Mesodermal cell (in vitro differentiated cells): ENCODE results near the gene USP37.

ENCODE experiments used
- H3K27ac ChIP-seq: 2 replicates; pipeline ENCODE4 v1.7.0; 2013; ENCODE audit warnings: mild to moderate bottlenecking, low read depth, low read length, moderate library complexity; ENCODE audit not compliant: severe bottlenecking
- H3K36me3 ChIP-seq: 2 replicates; pipeline ENCODE4 v1.7.1; 2013; ENCODE audit warnings: mild to moderate bottlenecking, low read length, moderate library complexity; ENCODE audit not compliant: control insufficient read depth, insufficient read depth
- H3K4me1 ChIP-seq: one replicate; pipeline ENCODE4 v1.7.1; 2013; ENCODE audit warnings: mild to moderate bottlenecking, low read length; ENCODE audit not compliant: insufficient read depth, control insufficient read depth, poor library complexity, severe bottlenecking
- H3K4me3 ChIP-seq: 2 replicates; pipeline ENCODE4 v1.7.0; 2013; ENCODE audit warnings: low read length, control low read depth, mild to moderate bottlenecking; ENCODE audit not compliant: insufficient read depth, poor library complexity, severe bottlenecking; ENCODE audit errors: extremely low read depth
- H3K9me3 ChIP-seq: 2 replicates; pipeline ENCODE4 v1.7.1; 2013; ENCODE audit warnings: mild to moderate bottlenecking, low read length, moderate library complexity; ENCODE audit not compliant: control insufficient read depth
- WGBS, 2 experiments: methylation state at CpG; one replicate each; pipeline ENCODE4 v1.1.5; 2013; ENCODE audit warnings: missing lambda C conversion rate in 2 of 2; ENCODE audit not compliant: insufficient coverage in 2 of 2; 5-methylcytosine and 5-hydroxymethylcytosine counted together

The USP37 gene

DNA sequence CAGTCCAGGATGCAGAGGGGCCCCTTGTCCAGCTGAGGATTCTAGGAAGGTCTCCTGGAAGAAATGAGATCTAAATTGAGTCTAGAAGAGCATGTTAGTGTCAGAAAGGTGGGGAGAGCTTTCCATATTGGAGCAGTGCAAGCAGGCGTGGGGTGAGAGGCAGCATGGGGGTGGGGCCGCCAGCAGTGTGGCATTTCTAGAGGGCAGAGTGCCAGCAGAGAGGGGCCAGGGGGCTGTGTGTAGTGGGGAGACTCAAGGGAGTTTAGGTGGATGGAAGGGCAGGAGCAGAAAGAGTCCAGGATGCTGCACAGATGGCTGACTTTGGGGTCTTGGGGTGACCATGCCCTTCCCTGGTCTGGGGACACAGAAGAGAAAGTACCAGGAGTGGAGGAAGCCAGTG lies 147.1 kb downstream of the USP37 start:
- H3K4me1 ChIP-seq, result no peaks in the 10 kb centered on the region

DNA sequence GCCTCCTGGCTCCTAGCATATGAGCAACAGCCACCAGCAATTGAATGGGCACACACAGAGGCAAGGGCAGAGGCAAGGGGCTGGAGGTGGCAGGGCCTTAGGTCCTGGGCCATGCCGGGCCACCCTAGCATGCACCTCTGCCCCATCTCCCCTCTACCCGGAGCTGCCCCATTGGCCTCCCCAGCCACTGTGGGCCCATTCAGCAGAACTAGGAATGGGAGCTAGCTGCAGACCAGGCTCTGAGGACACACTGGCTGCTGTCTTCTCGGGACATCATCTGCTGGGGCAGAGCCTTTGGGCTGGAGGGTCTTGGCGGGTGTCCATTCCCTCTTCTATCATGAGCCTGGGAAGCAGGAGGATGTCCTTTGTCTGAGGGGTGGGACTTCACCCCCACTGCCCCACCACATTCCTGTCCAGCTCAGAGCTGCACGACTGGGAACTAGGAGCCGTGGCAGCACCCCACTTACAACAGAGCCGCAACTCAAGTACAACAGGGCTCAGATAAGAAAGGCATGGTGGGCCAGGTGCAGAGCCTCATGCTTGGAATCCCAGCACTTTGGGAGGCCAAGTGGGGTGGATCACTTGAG lies 148.4 kb downstream of the USP37 start:
- Histone ChIP-seq H3K9me3 (no peaks in the 10 kb centered on the region), H3K4me1 (no peaks in the 10 kb centered on the region), H3K4me3 (no peak overlapping the region), H3K36me3 (no peaks in the 10 kb centered on the region), H3K27ac (no peak overlapping the region)
- 81 to 91% methylated on average over 3 to 6 of the region's 7 CpGs for WGBS, 2 experiments

More for the DNA sequence above, 147.1 kb downstream of the USP37 start:
- Histone ChIP-seq H3K9me3 (no peaks in the 10 kb centered on the region), H3K27ac (no peak overlapping the region), H3K4me3 (no peak overlapping the region), H3K36me3 (no peaks in the 10 kb centered on the region)
- 90 to 94% methylated on average over 2 of the region's 2 CpGs for WGBS, 2 experiments

DNA sequence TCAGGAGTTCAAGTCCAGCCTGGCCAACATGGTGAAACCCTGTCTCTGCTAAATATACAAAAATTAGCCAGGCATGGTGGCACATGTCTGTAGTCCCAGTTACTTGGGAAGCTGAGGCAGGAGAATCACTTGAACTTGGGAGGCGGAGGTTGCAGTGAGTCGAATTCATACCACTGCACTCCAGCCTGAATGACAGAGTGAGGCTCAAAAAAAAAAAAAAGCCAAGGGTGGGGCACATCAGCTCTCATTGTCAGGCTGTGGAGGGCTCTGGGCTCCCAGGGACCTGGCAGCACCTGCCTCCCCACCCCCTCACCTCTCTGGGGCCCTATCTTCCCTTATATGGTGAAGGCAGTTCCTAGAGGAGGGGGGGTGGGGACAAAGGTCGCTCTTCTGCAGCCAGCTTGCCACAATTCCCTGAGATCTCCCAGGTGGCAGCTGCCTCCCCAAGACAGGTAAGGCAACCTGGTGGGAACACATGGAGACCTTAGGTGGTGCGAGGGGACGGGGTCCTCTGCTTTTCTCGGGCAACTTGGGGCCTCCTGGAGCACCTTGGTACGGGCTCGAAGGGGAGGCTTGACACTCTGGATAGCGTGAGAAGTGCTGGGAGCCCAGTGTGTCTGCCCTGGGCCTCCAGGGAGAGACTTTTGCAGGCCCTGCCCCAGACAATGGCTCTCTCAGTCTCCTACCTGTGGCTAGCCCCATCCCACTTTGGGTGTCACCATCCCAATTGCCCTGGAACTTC lies 149.3 kb downstream of the USP37 start, which contains the start of gene VIL1:
VIL1 (plus strand) TSS at position 407 of the 742 bp plus-strand sequence. CDS start 4,656 bp downstream, outside the sequence.
- Histone ChIP-seq H3K4me1 (no peaks in the 10 kb centered on the region), H3K36me3 (no peaks in the 10 kb centered on the region), H3K27ac (no peak within 1 kb of the TSS), H3K9me3 (no peaks in the 10 kb centered on the region), H3K4me3 (no peak within 1 kb of the TSS)
- 78 to 84% methylated on average over 8 to 9 of the region's 9 CpGs for WGBS, 2 experiments

DNA sequence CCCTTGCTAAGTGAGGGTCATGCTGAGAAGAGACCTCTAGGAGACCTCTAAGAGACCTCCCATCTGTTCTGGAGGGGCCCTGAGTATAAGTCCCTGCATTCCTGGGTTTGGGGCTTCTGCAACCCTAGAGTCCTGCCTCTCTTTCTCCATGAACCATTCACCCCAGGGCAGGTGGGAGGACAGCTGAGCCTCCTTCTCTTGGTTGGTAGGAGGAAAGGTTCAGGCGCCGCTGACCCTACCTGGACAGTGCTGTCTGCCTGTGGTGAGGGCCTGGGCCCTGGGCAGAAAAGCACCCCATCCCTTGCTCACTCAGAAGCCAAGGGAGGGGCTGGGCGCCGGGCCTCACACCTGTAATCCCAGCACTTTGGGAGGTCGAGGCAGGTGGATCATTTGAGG lies 149.8 kb downstream of the USP37 start:
- no peaks in the 10 kb centered on the region for H3K36me3 ChIP-seq
- no peaks in the 10 kb centered on the region for H3K9me3 ChIP-seq
- H3K4me1 ChIP-seq, result no peaks in the 10 kb centered on the region
- H3K27ac ChIP-seq, result no peak overlapping the region
- 96 to 100% methylated on average over 2 to 5 of the region's 5 CpGs for WGBS, 2 experiments
- no peak overlapping the region for H3K4me3 ChIP-seq

DNA sequence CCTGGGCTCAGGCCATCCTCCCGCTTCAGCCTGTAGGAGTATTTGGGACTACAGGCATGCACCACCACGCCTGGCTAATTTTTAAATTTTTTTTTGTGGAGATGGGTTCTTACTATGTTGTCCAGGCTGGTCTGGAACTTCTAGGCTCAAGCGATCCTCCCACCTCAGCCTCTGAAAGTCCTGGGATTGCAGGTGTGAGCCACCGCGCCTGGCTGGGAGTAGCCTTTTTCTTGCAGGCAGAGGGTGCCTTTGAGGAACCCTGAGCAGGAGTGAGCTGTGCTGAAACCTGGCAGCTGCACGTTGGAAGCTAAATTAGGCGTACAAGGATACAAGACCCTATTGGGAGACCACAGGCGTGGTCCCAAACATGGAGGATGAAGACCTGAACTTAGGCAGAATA lies 160.4 kb downstream of the USP37 start:
- peaks cover 31% of the 10 kb centered on the region for H3K36me3 ChIP-seq
- H3K4me3 ChIP-seq, result no peak overlapping the region
- no peaks in the 10 kb centered on the region for H3K9me3 ChIP-seq
- H3K4me1 ChIP-seq, result peaks cover 25% of the 10 kb centered on the region
- 92 to 97% methylated on average over 7 of the region's 8 CpGs for WGBS, 2 experiments
- H3K27ac ChIP-seq, result no peak overlapping the region

DNA sequence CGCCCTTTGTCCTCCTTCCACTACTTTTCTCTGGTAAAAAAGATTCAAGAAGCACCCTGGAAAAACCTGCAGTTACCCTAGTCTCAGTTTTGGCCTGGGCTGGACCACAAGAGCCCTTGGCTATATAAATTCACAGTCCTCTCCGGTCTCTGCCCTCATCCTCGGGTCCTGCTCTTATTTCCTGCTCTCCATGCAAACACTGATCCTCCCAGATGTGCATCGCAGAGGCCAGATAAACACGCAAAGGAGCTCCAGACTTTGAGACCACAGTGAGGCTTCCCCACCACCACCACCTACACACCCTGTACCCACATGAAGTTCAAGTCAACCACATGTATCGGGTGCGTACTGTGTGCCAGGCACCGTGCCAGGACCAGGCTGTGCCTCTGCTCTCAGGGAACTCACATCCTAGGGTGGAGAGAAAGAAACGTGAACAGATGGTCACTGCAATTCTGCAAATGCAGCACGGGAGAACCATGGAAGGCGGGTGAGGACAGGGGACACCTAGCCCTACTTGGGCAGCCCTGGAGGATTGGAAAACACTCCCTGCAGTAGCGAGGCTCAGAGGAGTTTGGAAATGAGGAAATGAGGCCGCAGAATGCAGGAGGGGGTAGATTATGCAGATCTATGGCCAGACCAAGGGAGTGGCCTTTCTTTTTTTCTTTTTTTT lies 161.1 kb downstream of the USP37 start:
- Histone ChIP-seq H3K9me3 (no peaks in the 10 kb centered on the region), H3K36me3 (peaks cover 37% of the 10 kb centered on the region), H3K4me1 (peaks cover 25% of the 10 kb centered on the region), H3K27ac (peak overlapping the region; percentile 73), H3K4me3 (peak overlapping the region; percentile 29)
- 60% methylated on average over 3 to 10 of the region's 13 CpGs for WGBS, 2 experiments

DNA sequence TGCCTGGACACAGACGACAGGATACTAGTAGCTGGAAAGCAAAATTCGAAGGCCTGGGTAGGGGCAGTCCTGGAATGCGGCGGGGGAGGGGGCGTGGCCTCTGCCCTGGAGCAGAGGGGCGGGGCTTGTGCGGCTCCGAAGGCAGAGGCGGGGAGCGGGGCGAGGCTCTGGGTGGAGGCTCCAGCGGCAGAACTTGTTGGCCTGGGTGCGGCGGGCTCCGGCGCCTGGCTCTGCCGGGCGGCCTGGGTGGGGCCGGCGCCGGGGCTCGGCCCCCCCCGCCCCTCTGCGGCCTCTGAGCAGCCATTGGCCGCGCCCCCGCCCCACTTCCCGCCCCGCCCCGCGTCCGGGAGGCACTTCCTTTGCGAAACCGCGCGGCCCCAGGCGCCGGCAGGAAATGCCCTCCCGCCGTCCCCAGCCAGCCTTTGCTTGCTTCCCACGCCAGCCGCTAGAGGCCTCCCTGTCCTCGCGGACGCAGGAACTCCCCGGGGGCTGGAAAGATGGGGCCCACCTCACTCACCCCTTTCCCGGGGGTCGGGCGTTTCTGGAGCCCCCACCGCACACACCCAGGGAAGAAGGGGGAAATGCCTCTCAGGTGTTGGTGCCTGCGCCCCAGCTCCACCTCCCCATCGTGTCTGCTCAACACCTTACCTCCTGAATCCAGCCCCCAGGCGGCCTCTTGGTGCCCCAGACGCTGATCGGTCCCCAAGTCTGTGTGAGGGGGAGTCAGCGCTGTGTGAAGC lies 161.8 kb downstream of the USP37 start:
- Histone ChIP-seq H3K4me3 (peak overlapping the region; percentile 33), H3K27ac (peak overlapping the region; percentile 92), H3K36me3 (peaks cover 44% of the 10 kb centered on the region), H3K4me1 (peaks cover 25% of the 10 kb centered on the region), H3K9me3 (no peaks in the 10 kb centered on the region)
- 0 to 4% methylated on average over 34 to 40 of the region's 56 CpGs for WGBS, 2 experiments

DNA sequence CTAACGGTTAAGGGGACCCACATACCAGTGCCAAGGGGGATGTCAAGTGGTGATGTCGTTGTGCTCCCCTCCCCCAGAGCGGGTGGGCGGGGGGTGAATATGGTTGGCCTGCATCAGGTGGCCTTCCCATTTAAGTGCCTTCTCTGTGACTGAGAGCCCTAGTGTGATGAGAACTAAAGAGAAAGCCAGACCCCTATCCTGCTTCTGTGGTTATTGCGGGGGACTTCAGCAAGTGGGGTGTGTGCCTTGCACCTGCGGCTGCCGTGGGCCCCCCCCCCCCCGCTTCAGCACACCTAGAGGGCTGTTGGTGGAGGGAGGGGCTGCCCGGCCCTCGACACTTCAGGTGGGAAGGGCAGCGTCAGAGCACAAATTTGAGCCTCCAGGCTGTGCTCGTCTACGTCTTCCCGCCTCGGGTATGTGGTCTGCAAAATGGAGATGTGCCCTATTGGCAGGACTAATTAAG lies 162.4 kb downstream of the USP37 start:
- H3K4me3 ChIP-seq, result peak overlapping the region; percentile 33
- WGBS, 2 experiments, result 0 to 2% methylated on average over 5 to 9 of the region's 15 CpGs
- no peaks in the 10 kb centered on the region for H3K9me3 ChIP-seq
- H3K36me3 ChIP-seq, result peaks cover 45% of the 10 kb centered on the region
- H3K4me1 ChIP-seq, result peaks cover 25% of the 10 kb centered on the region
- H3K27ac ChIP-seq, result peak overlapping the region; percentile 92

DNA sequence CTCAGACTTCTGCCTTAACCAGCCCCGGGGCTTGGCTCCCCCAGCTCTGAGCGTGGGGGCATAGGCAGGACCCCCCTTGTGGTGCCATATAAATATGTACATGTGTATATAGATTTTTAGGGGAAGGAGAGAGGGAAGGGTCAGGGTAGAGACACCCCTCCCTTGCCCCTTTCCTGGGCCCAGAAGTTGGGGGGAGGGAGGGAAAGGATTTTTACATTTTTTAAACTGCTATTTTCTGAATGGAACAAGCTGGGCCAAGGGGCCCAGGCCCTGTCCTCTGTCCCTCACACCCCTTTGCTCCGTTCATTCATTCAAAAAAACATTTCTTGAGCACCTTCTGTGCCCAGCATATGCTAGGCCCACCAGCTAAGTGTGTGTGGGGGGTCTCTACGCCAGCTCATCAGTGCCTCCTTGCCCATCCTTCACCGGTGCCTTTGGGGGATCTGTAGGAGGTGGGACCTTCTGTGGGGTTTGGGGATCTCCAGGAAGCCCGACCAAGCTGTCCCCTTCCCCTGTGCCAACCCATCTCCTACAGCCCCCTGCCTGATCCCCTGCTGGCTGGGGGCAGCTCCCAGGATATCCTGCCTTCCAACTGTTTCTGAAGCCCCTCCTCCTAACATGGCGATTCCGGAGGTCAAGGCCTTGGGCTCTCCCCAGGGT lies 162.9 kb downstream of the USP37 start:
- H3K4me3 ChIP-seq, result no peak overlapping the region
- H3K4me1 ChIP-seq, result peaks cover 25% of the 10 kb centered on the region
- peaks cover 45% of the 10 kb centered on the region for H3K36me3 ChIP-seq
- H3K9me3 ChIP-seq, result no peaks in the 10 kb centered on the region
- peak overlapping the region; percentile 92 for H3K27ac ChIP-seq
- 58 to 100% methylated on average over 1 to 5 of the region's 8 CpGs for WGBS, 2 experiments
